Fibroblast of pulmonary artery (primary cell): ENCODE measurements around the gene PRR5.

Experiments
- DNase-seq: peaks from one replicate; pipeline ENCODE4 v3.0.0-alpha.2; 2010; ENCODE audit warnings: low read depth
- H3K4me3 ChIP-seq: replicated peaks from 2 replicates; pipeline ENCODE4 v1.5.1; 2011; ENCODE audit warnings: low read depth, mild to moderate bottlenecking, control low read depth, low read length, moderate library complexity
- CTCF ChIP-seq: IDR thresholded peaks from 2 replicates; pipeline ENCODE4 v1.5.1; 2011; ENCODE audit warnings: mild to moderate bottlenecking, control low read depth, low read length, inconsistent platforms; ENCODE audit errors: missing control alignments

The PRR5 gene

GRCh38 chr22:44693145-44693544 is 8.9 kb upstream of the PRR5 start:
- DNase-seq: no peak

GRCh38 chr22:44693756-44694155 is 8.2 kb upstream of the PRR5 start:
- no peak for TF ChIP-seq CTCF
- H3K4me3 ChIP-seq: no peak overlapping the region
- DNase-seq: no peak

More at GRCh38 chr22:44693145-44693544, 8.9 kb upstream of the PRR5 start:
- no peak for TF ChIP-seq CTCF
- H3K4me3 ChIP-seq: no peak overlapping the region

GRCh38 chr22:44697423-44698141 is 4.4 kb upstream of the PRR5 start:
- H3K4me3 ChIP-seq: no peak overlapping the region
- peak; percentile 95 for TF ChIP-seq CTCF
- DNase-seq: peak; percentile 74

- DNase-seq: peak; percentile 71
- no peak for TF ChIP-seq CTCF
- no peak overlapping the region for H3K4me3 ChIP-seq
These were observed 3.2 kb upstream of the PRR5 start for GRCh38 chr22:44698531-44699421.

GRCh38 chr22:44700456-44700855 is 1.5 kb upstream of the PRR5 start:
- H3K4me3 ChIP-seq: no peak overlapping the region
- no peak for DNase-seq
- no peak for TF ChIP-seq CTCF

GRCh38 chr22:44701187-44701790 is 715 bp upstream of the PRR5 start:
- no peak for TF ChIP-seq CTCF
- no peak overlapping the region for H3K4me3 ChIP-seq
- DNase-seq: no peak
